IPS-18a (cell line): ENCODE measurements around the gene POPDC3.
"Not testable (repeated sequence)": the region's sequence is repeated elsewhere in the genome, so short reads cannot be mapped to it uniquely, and the experiment has no call there.

Experiments
- H3K27ac ChIP-seq: one replicate; pipeline ENCODE4 v1.5.1; 2013; ENCODE audit warnings: low read length
- H3K27me3 ChIP-seq: one replicate; pipeline ENCODE4 v1.6.1; 2013; ENCODE audit warnings: mild to moderate bottlenecking, low read length; ENCODE audit not compliant: control insufficient read depth, insufficient read depth
- H3K36me3 ChIP-seq: one replicate; pipeline ENCODE4 v1.6.1; 2013; ENCODE audit warnings: low read depth, low read length; ENCODE audit not compliant: control insufficient read depth
- H3K4me1 ChIP-seq: one replicate; pipeline ENCODE4 v1.6.1; 2013; ENCODE audit warnings: low read depth, low read length; ENCODE audit not compliant: control insufficient read depth
- H3K4me3 ChIP-seq: one replicate; pipeline ENCODE4 v1.5.1; 2013; ENCODE audit warnings: low read length
- H3K9ac ChIP-seq: one replicate; pipeline ENCODE4 v1.6.1; 2013; ENCODE audit warnings: mild to moderate bottlenecking, low read length, moderate library complexity
- H3K9me3 ChIP-seq: one replicate; pipeline ENCODE4 v1.6.1; 2013; ENCODE audit warnings: low read depth, low read length; ENCODE audit not compliant: control insufficient read depth

POPDC3 gene, protein sequence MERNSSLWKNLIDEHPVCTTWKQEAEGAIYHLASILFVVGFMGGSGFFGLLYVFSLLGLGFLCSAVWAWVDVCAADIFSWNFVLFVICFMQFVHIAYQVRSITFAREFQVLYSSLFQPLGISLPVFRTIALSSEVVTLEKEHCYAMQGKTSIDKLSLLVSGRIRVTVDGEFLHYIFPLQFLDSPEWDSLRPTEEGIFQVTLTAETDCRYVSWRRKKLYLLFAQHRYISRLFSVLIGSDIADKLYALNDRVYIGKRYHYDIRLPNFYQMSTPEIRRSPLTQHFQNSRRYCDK

GRCh38 chr6:105179244-105180065 lies at the start of gene POPDC3:
TSS of gene POPDC3 (minus strand) at chr6:105180014. CDS start at chr6:105161909, 18,105 bp downstream.
- no peaks in the 10 kb centered on the region for H3K36me3 ChIP-seq
- peaks cover 31% of the 10 kb centered on the region for H3K27me3 ChIP-seq
- no peaks in the 10 kb centered on the region for H3K9me3 ChIP-seq
- no peak within 1 kb of the TSS for H3K27ac ChIP-seq
- H3K4me3 ChIP-seq, result peak within 1 kb of the TSS; percentile 60
- H3K4me1 ChIP-seq, result peaks cover 14% of the 10 kb centered on the region
- H3K9ac ChIP-seq, result peak within 1 kb of the TSS; percentile 15

GRCh38 chr6:105227295-105227767 lies 47.5 kb upstream of the POPDC3 start:
- no peaks in the 10 kb centered on the region for H3K36me3 ChIP-seq
- no peak overlapping the region for H3K9ac ChIP-seq
- H3K9me3 ChIP-seq, result no peaks in the 10 kb centered on the region
- no peak overlapping the region for H3K4me3 ChIP-seq
- no peaks in the 10 kb centered on the region for H3K27me3 ChIP-seq
- H3K4me1 ChIP-seq, result no peaks in the 10 kb centered on the region
- H3K27ac ChIP-seq, result no peak overlapping the region

GRCh38 chr6:105226598-105227294 lies 46.9 kb upstream of the POPDC3 start:
- Histone ChIP-seq H3K9ac (no peak overlapping the region), H3K36me3 (no peaks in the 10 kb centered on the region), H3K9me3 (no peaks in the 10 kb centered on the region), H3K4me3 (no peak overlapping the region), H3K27ac (no peak overlapping the region), H3K4me1 (no peaks in the 10 kb centered on the region), H3K27me3 (no peaks in the 10 kb centered on the region)

GRCh38 chr6:105223242-105223641 lies 43.4 kb upstream of the POPDC3 start:
- Histone ChIP-seq H3K4me3 (no peak overlapping the region), H3K9ac (no peak overlapping the region), H3K4me1 (no peaks in the 10 kb centered on the region), H3K9me3 (no peaks in the 10 kb centered on the region), H3K27me3 (no peaks in the 10 kb centered on the region), H3K36me3 (no peaks in the 10 kb centered on the region), H3K27ac (no peak overlapping the region)

DNA sequence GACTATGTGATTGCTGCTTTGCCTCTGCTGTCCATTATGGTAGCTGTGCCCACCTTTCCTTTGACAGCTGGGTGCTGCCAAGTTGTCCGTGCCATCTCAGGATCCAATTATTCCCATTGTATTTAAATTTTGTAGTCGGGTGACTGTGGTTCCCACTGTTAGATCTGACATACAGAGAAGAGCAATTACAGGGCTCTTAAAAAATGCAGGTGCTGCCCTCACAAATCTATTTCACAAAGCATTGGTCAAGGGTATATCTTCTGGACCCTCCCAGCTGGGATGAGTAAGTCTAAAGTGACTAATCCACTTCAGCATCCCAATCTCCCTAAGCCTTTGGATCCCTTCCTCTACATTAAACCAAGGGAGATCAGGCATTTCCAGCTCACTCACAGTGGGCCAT lies 41.4 kb upstream of the POPDC3 start:
- H3K9me3 ChIP-seq, H3K27me3 ChIP-seq, H3K9ac ChIP-seq, H3K27ac ChIP-seq, H3K4me3 ChIP-seq, H3K36me3 ChIP-seq, H3K4me1 ChIP-seq: not testable (repeated sequence)

GRCh38 chr6:105220186-105220585 lies 40.4 kb upstream of the POPDC3 start:
- Histone ChIP-seq H3K4me1 (no peaks in the 10 kb centered on the region), H3K36me3 (no peaks in the 10 kb centered on the region), H3K27me3 (no peaks in the 10 kb centered on the region), H3K4me3 (no peak overlapping the region), H3K9me3 (no peaks in the 10 kb centered on the region), H3K9ac (no peak overlapping the region), H3K27ac (no peak overlapping the region)

GRCh38 chr6:105219218-105219617 lies 39.4 kb upstream of the POPDC3 start:
- not testable (repeated sequence) for H3K27me3 ChIP-seq, H3K36me3 ChIP-seq, H3K9ac ChIP-seq

GRCh38 chr6:105215506-105215905 lies 35.7 kb upstream of the POPDC3 start:
- Histone ChIP-seq H3K36me3 (no peaks in the 10 kb centered on the region), H3K27ac (no peak overlapping the region), H3K9ac (no peak overlapping the region), H3K9me3 (no peaks in the 10 kb centered on the region), H3K4me1 (no peaks in the 10 kb centered on the region), H3K4me3 (no peak overlapping the region), H3K27me3 (no peaks in the 10 kb centered on the region)

More at GRCh38 chr6:105219218-105219617, 39.4 kb upstream of the POPDC3 start:
- not testable (repeated sequence) for H3K9me3 ChIP-seq, H3K4me1 ChIP-seq, H3K4me3 ChIP-seq, H3K27ac ChIP-seq

DNA sequence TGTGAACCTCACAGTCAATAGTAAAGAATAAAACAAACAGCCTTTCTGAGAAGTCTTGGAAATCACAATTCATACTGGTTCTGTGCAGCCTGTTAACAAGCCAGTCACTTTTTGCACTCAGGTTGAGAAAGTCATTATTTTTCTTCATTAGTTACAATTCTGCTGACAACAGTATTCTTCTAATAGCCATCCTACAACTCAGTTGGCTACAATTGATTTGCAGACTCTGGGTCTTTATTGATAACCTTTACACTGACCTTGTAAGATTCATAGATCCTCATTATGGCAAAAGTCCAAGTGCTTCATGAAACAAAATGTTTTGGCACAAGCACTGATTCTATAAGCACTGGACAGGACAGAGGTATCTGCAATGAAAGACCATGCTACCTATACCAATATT lies 34.9 kb upstream of the POPDC3 start:
- Histone ChIP-seq H3K4me1 (no peaks in the 10 kb centered on the region), H3K4me3 (no peak overlapping the region), H3K9me3 (no peaks in the 10 kb centered on the region), H3K36me3 (no peaks in the 10 kb centered on the region), H3K9ac (no peak overlapping the region), H3K27ac (no peak overlapping the region), H3K27me3 (no peaks in the 10 kb centered on the region)

DNA sequence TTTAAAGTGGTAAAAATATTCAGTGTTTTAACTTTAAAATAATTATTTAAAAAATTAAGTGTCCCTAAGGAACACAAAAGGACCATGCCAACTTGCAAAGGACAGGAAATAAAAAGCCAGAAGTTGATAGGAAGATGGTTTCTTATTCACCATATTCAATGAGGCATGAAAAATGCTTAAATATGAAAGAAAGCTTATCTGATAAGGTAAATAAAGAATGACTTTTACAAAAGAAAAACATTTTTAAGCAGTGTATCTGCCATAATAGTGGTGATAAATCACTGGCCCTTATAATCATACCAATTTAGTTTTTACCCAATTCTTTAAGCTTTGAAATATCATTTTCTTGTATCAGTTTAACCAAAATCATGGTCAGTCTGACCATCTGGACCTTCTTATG lies 33.5 kb upstream of the POPDC3 start:
- H3K36me3 ChIP-seq, result no peaks in the 10 kb centered on the region
- no peak overlapping the region for H3K4me3 ChIP-seq
- H3K9ac ChIP-seq, result no peak overlapping the region
- H3K9me3 ChIP-seq, result no peaks in the 10 kb centered on the region
- no peak overlapping the region for H3K27ac ChIP-seq
- H3K27me3 ChIP-seq, result no peaks in the 10 kb centered on the region
- no peaks in the 10 kb centered on the region for H3K4me1 ChIP-seq

- Histone ChIP-seq H3K9ac (no peak overlapping the region), H3K4me3 (no peak overlapping the region), H3K9me3 (no peaks in the 10 kb centered on the region), H3K27me3 (no peaks in the 10 kb centered on the region), H3K27ac (no peak overlapping the region), H3K4me1 (no peaks in the 10 kb centered on the region), H3K36me3 (no peaks in the 10 kb centered on the region)
These were observed 32.8 kb upstream of the POPDC3 start for GRCh38 chr6:105212587-105212986.
